SK-MEL-5 (cell line): ENCODE results near the gene MMAB. TPM values are rescaled to one million over a fixed set of nuclear protein-coding genes. Genes with fewer than 3 reads are reported as not detected.

ENCODE experiments used
- DNase-seq: peaks from one replicate; pipeline ENCODE4 v3.0.0-alpha.2; 2016; ENCODE audit warnings: low read depth, low spot score
- in situ Hi-C: cut with HindIII; loops from 2 replicates; pipeline ENCODE4 v1.10.0; 2016; ENCODE audit warnings: low sequenced_read_pairs, high pct_unique_total_duplicates, low pct_unique_long_range_greater_than_20kb
- total RNA-seq: library from RNA; depleted of rRNA; stranded (reverse); fragments of >200 nt; shearing (Covaris generic); gene quantifications from 2 replicates; pipeline ENCODE4 v1.2.3, GENCODE V29; 2014

The MMAB gene
- total RNA-seq, 1 experiment from 2014 or later: 62.2 TPM

DNA sequence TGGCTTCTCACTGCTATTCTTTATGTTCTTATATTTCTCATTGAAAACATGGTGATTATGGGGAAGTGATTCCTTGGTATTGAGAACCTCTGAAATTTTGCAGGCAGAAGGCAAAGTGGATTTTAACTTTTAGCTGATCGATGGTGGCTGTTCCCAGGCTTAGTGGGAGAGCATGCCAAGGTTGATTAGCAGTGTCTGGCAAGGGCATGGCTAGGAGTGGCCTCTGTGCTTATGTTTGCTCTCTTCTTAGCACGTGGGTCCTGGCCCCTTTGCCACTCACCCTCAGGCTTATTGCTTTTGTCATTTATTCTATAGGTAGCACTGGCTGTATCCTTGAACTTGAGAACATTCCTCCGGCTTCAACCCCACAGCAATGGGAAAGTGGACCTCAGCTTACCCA lies 2.4 kb upstream of the MMAB start:
- no peak for DNase-seq
- in situ Hi-C loops: no loop called here

DNA sequence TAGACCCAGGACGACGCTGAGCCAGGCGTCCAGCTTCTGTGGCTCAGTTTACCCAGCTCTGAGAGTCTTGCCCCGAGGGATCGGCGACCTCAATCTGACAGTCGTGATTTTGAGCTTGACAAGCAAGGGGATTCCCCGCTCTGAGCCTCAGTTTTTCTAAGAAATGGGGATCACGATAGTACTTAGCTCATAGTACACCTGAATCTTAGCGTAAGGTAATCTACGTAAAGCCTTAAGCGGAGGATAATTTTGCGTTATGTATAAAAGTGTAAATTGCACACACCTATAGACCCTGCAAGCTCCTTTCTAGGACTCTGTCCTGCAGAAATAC lies 575 bp upstream of the MMAB start:
- in situ Hi-C loops: no loop called here
- DNase-seq: no peak

DNA sequence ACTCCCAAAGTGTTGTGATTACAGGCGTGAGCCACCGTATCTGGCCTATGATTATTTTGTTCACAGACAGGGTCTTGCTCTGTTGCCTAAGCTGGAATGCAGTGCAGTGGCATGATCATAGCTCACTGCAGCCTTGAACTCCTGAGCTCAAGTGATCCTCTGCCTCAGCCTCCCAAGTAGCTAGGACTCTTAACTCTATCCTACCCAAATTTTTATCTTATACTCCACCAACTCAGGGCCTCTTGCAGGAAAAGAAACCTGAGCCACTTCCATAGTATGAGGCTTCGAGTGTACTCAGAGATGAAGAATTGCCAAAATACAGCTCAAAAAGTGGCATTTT lies 828 bp downstream of the MMAB start:
- in situ Hi-C loops: no loop called here
- no peak for DNase-seq

DNA sequence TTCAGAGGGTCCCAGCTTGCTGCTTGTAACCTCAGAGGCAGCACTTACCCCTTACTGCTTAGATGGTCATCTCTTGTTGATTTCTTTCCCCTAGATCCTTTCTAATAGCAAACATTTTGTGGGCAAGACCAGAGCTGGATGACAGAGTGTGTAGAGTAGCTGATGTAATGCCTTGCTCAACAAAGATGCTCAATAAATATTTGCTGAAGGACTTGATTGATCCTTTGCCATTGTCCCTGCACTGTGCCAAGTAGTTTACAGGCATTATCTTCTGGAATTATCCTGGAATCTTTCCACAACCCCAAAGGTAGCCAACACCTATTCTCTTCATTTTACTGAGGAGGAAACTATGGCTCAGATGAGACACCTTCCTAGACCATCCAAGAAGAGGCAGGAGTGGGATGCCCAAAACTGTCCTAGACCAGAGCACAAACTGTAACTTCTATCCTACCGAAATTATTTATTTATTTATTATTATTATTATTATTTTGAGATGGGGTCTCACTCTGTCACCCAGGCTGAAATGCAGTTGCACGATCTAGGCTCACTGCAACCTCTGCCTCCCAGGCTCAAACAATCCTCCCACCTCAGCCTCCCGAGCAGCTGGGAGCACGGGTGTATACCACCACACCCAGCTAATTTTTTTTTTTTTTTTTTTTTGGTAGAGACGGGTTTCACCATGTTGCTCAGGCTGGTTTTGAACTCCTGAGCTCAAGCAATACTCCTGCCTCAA lies 1.4 kb downstream of the MMAB start:
- no peak for DNase-seq
- in situ Hi-C loops: no loop called here

DNA sequence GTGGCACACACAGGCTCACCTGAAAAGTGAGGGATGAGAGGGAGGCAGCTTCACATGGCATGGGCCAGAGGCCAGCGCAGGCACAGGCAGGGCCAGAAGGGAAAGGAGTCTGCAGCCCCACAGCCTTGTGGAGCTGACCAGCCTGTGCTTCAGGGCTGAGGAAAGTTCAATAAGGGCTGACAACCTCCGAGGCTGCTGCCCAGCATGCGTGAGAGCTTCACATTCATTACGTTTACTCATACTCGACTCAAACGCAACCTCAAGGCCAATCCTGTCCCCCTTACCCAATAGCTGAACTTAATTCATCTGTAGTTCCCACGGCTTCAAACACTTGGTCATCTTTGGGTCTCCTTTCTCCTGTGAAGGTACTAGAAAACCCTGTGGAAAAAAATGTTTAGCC lies 4.8 kb downstream of the MMAB start:
- DNase-seq: no peak
- in situ Hi-C loops: no loop called here

DNA sequence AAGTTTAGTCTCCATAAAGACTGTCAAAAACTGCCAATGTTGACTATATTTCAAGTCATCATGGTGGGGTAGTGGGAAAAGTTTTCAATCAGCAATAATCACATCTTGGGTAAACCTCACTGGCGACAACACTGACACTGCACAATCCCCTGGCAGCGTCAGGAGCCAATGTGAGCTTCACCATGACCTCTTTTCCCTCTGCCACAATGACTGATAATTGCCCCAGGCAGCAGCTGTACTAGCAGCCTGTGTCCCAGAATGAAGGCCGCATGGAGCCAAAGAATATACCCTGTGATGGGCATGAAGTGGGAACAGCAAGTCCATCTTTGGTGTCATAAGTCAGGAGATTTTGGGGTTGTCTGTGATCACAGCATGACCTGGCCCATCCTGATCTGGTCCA lies 5.3 kb downstream of the MMAB start:
- in situ Hi-C loops: no loop called here
- DNase-seq: no peak

DNA sequence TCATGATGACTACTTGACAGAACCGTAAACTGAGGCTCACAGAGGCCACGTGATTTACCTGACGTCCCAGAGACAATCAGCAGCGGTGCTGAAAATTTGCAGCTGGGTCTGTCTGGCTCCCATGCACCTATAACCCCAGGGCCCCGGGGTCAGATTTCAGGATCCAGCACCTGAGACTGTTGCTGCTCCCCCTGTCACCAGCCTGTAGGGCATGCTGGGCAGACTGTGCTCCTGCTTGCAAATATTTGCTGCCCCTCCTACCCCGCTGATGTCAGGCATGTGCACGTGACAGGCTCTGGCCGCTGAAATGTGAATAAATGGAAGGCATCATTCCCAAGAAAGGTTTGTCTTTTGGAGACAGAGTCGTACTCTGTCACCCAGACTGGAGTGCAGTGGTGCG lies 6.0 kb downstream of the MMAB start:
- DNase-seq: no peak
- in situ Hi-C loops: no loop called here

DNA sequence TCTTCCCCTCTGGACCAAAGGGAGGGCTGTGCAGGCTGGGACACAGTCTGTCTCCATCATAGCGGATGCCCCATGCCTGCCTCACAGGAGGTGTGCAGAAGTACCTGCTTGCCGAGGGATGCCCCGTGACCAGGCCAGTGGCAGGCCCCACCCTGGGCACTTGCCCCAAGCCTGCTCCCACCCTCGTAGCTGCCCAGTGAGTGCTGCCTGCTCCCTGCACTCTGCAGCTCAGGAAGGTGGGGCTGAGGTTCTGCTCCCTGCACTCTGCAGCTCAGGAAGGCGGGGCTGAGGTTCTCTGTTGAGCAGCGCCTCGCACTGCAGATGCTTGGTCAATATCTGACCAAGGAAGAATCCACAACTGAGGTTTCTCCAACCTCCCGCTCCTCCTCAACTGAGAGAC lies 6.9 kb downstream of the MMAB start:
- in situ Hi-C loops: no loop called here
- DNase-seq: no peak

DNA sequence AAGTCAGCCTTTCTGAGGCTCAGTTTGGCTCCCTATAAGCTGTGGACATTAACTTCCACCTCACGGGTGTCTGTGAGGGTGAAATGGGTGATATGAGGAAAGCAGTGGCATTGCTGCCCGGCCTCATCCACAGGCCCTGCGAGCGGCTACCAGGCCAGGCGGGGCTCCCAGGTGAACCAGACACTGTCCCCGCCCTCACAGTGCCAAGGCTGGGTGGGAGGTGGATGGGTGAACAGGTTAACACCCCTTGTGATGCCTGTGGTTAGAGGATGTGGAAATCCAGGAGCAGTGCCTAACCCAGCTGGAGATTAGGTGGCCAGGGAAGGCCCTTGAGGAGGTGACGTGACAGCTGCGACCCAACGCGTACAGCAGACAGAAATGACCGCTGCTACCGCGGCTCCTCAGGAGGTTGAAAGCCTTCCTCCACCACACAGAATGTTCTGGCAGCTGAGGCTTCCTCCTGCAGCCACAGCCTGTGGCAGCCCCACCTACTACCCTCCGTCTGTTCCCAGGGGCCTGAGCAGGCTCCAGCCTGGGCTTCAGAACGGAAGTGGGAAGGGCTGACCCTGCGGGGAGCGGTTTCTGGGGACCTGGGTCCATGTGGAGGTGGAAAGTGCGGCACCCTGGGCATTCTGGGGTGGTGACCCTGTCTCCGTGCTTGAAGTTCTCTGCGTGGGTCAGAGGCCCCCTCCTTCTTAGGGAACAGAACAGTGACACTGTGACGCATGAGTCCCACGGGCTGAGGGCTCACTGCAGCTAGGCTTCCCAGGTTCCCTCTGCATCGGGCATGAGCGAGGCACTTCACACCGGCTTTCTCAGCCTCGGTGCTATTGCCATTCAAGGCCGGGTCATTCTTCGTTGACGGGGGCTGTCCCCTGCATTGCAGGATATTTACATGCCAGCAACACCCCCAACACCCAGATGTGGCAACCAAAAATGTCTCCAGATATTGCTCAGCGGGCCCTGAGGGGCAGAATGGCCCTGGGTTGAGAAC lies 9.7 kb downstream of the MMAB start:
- in situ Hi-C loops: no loop called here

DNA sequence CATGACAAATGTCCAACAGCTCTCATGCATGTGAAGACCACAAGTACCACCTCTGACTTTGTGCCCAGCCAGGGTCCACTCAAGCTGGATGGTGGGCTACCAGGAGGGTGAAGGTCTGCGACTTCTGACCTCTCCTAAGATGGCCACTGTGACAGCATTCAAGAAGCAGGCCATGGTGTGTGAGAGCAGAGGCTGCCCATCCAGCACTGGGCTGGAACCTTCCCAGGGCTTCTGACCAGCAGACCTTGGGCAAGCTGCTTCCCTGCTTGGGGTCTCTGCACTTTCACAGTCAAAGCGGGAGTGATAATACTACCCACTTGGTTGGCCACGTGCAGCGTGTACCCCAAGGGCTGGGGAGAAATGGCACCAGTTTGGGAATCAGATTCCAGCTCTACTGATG lies 10.4 kb downstream of the MMAB start:
- in situ Hi-C loops: no loop called here
- DNase-seq: no peak

More for the DNA sequence above, 9.7 kb downstream of the MMAB start:
- no peak for DNase-seq

DNA sequence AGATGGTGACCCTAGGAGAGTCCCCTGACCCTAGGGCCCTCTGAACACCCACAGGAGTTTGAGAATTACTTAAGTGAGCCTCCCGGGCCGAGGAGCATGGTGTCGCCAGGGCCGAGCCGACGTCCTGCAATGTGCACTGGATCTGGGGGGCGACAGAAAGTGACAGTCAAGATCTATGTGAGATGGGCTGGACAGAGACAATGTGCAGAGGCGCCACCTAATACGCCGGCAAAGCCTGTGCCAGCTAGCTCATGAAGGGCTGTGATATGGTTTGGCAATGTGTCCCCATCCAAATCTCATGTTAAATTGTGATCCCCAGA lies 11.6 kb downstream of the MMAB start:
- in situ Hi-C loops: no loop called here
- no peak for DNase-seq

DNA sequence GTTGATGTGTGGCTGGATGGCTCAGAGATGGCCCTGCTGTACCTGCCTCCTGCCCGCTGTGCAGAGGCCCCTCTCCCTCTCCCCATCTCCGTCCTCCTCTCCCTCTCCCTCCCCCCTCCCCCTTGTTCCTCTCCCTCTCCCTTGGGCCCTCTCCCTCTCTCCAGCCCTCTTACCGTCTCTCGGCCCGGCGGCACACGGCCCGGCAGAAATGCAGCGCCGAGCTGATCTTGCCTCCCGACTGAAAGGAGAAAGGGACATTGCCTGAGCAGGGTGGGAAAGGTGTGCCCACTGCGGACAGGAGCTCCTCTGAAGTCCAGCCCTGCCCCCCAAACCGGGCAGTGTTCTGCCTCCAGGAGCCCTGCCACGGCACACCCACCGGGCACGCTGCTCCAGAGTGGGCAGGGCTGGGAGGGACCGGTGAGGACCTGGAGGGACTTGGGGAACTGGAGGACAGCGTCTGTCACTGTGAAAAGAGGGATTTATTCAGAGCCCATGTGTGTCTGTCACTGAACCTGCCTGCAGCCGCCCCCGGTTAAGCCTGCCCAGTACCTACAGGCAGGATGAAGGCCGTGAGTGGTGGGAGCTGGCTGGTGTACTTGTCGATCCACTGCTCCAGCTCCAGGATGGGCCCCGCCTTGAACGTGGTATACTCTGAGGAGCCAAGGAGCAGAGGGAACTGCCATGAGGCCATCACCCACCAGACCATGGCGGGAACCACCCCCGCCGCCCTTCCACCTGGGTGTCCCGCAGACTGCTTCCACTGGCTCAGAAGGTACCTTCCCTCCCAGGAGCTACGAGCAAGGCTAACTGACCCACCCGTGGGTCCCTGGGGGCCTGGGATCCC lies 12.2 kb downstream of the MMAB start:
- in situ Hi-C loops: no loop called here
- no peak for DNase-seq

DNA sequence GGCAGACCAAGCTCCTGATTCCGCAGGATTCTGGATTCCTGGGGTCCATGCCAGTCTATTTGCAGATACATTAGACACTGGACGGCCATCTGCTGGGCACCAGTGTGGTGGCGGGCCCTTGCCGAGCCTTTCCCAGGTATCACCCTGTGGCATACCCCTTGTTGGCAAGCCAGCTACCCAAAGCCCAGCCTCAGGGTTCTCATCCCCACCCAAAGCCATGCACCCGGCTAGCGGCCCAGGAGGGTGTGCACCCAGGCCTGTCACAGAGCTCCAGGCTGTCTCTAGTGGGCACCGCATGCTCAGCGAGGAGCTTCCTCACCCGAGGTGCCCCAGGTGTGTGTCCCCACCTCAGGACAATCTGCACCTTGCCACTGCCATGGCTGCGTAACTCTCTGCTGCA lies 13.7 kb downstream of the MMAB start:
- in situ Hi-C loops: no loop called here
- DNase-seq: no peak

DNA sequence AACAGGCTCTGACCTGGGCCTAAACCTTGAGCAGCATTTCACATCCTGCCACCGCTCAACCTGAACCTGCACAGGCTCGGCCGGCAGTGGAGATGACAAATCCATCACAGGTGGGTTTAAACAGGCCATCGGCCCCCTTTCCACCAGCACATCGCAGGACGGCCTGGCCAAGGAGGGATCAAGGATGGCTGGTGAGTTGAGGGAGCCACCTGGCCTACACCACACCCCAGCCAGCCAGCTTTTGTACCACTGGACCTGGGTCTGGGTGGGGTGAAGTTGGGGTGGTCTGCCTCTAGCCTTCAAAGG lies 14.2 kb downstream of the MMAB start:
- no peak for DNase-seq
- in situ Hi-C loops: no loop called here

DNA sequence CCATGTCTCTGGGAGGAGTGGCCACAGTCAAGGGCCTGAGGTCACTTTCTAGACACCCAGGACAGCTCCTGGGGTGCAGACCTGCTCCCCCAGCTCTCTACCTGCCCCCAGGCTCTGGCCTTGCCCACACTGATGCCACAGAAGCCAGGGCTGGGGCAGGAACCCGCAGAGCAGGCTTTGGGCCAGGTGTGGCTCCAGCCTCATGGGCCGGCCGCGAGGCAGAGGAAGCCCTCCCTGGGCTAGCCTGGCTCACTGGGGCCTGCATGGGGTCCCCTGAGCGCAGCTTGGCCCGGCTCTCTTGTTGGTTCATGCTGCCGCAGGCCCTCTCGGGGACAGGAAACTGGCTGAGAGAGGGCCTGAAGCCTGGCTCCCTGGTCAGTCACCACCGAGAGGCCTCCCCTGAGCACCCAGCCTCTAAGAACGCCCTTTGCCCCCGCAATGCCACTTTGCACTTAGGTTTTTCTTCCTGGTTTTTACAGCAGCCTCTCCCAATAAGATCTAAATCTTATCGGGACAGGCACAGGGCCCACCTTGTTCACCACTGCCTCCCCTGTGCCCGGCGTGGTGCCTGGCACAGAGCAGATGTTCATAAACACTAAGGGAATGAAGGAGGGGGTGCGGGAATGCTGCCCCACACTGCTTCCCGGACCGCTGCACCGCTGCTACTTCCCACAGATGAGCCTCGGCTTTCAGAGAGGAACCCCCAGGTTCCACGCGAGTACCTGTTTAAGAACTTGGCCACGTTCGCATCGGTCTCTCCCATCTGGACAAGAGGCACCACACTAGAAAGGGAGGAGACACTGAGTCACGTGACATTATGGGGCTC lies 14.7 kb downstream of the MMAB start:
- in situ Hi-C loops: no loop called here
- DNase-seq: no peak

DNA sequence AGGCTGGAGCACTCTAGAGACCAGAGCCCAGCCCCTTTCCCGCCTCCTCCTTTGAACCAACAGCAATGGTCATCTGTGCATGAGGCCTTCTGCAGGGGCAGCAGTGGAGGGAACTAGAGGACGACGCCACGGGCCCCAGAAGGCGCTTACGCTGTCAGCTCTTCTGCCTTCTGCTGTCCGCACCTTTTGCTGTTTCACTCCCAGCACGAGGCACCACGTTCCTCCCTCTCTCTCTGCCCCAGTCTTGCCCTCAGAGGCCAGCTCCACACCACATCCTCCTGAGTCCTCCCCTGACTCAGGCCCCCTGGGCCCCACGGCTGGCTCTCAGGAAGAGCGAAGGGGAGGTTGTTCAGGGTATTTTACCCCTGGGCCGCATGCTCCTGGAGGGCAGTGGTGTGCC lies 15.5 kb downstream of the MMAB start:
- DNase-seq: no peak
- in situ Hi-C loops: no loop called here

DNA sequence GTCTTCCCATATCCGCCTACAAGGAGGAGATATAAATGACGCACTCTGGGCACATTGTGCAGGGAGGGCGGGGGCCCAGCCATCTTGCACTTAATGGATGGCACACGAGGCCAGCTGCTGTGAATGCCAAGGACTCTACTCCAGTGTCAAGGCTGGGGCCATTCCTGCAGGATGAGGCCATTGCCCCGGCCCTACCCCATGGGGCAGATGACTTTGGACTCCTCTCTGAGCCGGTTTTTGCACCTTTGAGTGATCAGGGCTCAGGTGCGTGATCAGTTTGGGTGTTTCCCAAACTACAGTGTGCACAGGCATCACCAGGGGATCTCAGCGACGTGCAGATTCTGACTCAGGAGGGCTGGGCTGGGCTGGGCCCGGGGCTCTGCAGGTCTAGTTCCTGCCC lies 16.1 kb downstream of the MMAB start:
- in situ Hi-C loops: no loop called here
- DNase-seq: no peak
